ENCODE data around the gene RPL37A.

Gene RPL37A

GRCh38 chr2:216548901-216549331 is 50.3 kb downstream of the RPL37A start:
- peak in 5 of 14 donors; percentile 10 to 32 (median 15) for DNase-seq

GRCh38 chr2:216549926-216550690 is 51.5 kb downstream of the RPL37A start:
- DNase-seq, result no peak

- no peak for DNase-seq
Observed at GRCh38 chr2:216551234-216552068, 52.8 kb downstream of the RPL37A start.

- no peak for DNase-seq
Observed at GRCh38 chr2:216553093-216553478, 54.4 kb downstream of the RPL37A start.

All from C1 segment of cervical spinal cord (tissue), 14 donors.